ENCODE data around the gene TTC39B.

TTC39B gene

GRCh38 chr9:15136646-15137045 lies 170.4 kb downstream of the TTC39B start:
- Histone ChIP-seq H3K27me3 (replicated peaks; ENCODE audit: insufficient read depth, low read length) (no peaks in the 10 kb centered on the region), H3K4me2 (ENCODE audit: low read depth, low read length) (no peak overlapping the region), H3K27ac (ENCODE audit: low read length) (no peak overlapping the region), H4K20me1 (ENCODE audit: insufficient read depth, low read length) (no peaks in the 10 kb centered on the region), H3K79me2 (ENCODE audit: low read length) (no peaks in the 10 kb centered on the region), H2AFZ (ENCODE audit: low read length) (no peak overlapping the region), H3F3A (ENCODE audit: insufficient read depth, low read length) (no peaks in the 10 kb centered on the region), H3K9ac (ENCODE audit: low read length) (no peak overlapping the region), H3K4me3 (ENCODE audit: low read length) (no peak overlapping the region), H3K9me2 (replicated peaks; ENCODE audit: insufficient read depth, low read length) (no peaks in the 10 kb centered on the region), H3K9me3 (replicated peaks; ENCODE audit: insufficient read depth, low read length) (no peaks in the 10 kb centered on the region), H3K4me1 (ENCODE audit: low read length) (no peaks in the 10 kb centered on the region), H3K36me3 (replicated peaks; ENCODE audit: insufficient read depth, low read length) (no peaks in the 10 kb centered on the region)
- TF ChIP-seq, protein P1, sequence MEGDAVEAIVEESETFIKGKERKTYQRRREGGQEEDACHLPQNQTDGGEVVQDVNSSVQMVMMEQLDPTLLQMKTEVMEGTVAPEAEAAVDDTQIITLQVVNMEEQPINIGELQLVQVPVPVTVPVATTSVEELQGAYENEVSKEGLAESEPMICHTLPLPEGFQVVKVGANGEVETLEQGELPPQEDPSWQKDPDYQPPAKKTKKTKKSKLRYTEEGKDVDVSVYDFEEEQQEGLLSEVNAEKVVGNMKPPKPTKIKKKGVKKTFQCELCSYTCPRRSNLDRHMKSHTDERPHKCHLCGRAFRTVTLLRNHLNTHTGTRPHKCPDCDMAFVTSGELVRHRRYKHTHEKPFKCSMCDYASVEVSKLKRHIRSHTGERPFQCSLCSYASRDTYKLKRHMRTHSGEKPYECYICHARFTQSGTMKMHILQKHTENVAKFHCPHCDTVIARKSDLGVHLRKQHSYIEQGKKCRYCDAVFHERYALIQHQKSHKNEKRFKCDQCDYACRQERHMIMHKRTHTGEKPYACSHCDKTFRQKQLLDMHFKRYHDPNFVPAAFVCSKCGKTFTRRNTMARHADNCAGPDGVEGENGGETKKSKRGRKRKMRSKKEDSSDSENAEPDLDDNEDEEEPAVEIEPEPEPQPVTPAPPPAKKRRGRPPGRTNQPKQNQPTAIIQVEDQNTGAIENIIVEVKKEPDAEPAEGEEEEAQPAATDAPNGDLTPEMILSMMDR (IDR thresholded peaks at IDR 0.05; ENCODE audit: low read length) = no peak
- TF ChIP-seq EZH2phosphoT487 (IDR thresholded peaks at IDR 0.05; ENCODE audit: low read length) (no peak), EZH2 (optimal IDR thresholded peaks at IDR 0.05; ENCODE audit: low read depth, low read length) (no peak)
- DNase-seq = peak; percentile 7

- H3K9me2 ChIP-seq (replicated peaks; ENCODE audit: insufficient read depth, low read length) = no peaks in the 10 kb centered on the region
- peak overlapping the region; percentile 58 for H2AFZ ChIP-seq (ENCODE audit: low read length)
- no peaks in the 10 kb centered on the region for H4K20me1 ChIP-seq (ENCODE audit: insufficient read depth, low read length)
- H3K79me2 ChIP-seq (ENCODE audit: low read length) = no peaks in the 10 kb centered on the region
- H3K9ac ChIP-seq (ENCODE audit: low read length) = no peak overlapping the region
- no peaks in the 10 kb centered on the region for H3K27me3 ChIP-seq (replicated peaks; ENCODE audit: insufficient read depth, low read length)
- H3K4me1 ChIP-seq (ENCODE audit: low read length) = no peaks in the 10 kb centered on the region
- peak; percentile 42 for DNase-seq
- H3K4me2 ChIP-seq (ENCODE audit: low read depth, low read length) = peak overlapping the region; percentile 9; the same call in 1 of the 2 replicates
- no peak overlapping the region for H3K27ac ChIP-seq (ENCODE audit: low read length)
- no peak overlapping the region for H3K4me3 ChIP-seq (ENCODE audit: low read length)
- no peaks in the 10 kb centered on the region for H3K9me3 ChIP-seq (replicated peaks; ENCODE audit: insufficient read depth, low read length)
- TF ChIP-seq, protein P1 (IDR thresholded peaks at IDR 0.05; ENCODE audit: low read length) = peak; percentile 64
- TF ChIP-seq EZH2 (optimal IDR thresholded peaks at IDR 0.05; ENCODE audit: low read depth, low read length) (no peak), EZH2phosphoT487 (IDR thresholded peaks at IDR 0.05; ENCODE audit: low read length) (no peak)
- no peaks in the 10 kb centered on the region for H3F3A ChIP-seq (ENCODE audit: insufficient read depth, low read length)
- no peaks in the 10 kb centered on the region for H3K36me3 ChIP-seq (replicated peaks; ENCODE audit: insufficient read depth, low read length)
Measured at GRCh38 chr9:15135164-15135792, 171.7 kb downstream of the TTC39B start.

- H3K9ac ChIP-seq (ENCODE audit: low read length) = no peak overlapping the region
- H3K9me3 ChIP-seq (replicated peaks; ENCODE audit: insufficient read depth, low read length) = no peaks in the 10 kb centered on the region
- no peaks in the 10 kb centered on the region for H3K79me2 ChIP-seq (ENCODE audit: low read length)
- H3K36me3 ChIP-seq (replicated peaks; ENCODE audit: insufficient read depth, low read length) = no peaks in the 10 kb centered on the region
- no peak overlapping the region for H2AFZ ChIP-seq (ENCODE audit: low read length)
- no peaks in the 10 kb centered on the region for H3K27me3 ChIP-seq (replicated peaks; ENCODE audit: insufficient read depth, low read length)
- TF ChIP-seq EZH2phosphoT487 (IDR thresholded peaks at IDR 0.05; ENCODE audit: low read length) = no peak
- no peak for TF ChIP-seq EZH2 (optimal IDR thresholded peaks at IDR 0.05; ENCODE audit: low read depth, low read length)
- TF ChIP-seq, protein P1 (IDR thresholded peaks at IDR 0.05; ENCODE audit: low read length) = no peak
- H3K4me2 ChIP-seq (ENCODE audit: low read depth, low read length) = no peak overlapping the region
- DNase-seq = no peak
- no peaks in the 10 kb centered on the region for H3K4me1 ChIP-seq (ENCODE audit: low read length)
- no peak overlapping the region for H3K4me3 ChIP-seq (ENCODE audit: low read length)
- no peak overlapping the region for H3K27ac ChIP-seq (ENCODE audit: low read length)
- no peaks in the 10 kb centered on the region for H3K9me2 ChIP-seq (replicated peaks; ENCODE audit: insufficient read depth, low read length)
- H3F3A ChIP-seq (ENCODE audit: insufficient read depth, low read length) = no peaks in the 10 kb centered on the region
- no peaks in the 10 kb centered on the region for H4K20me1 ChIP-seq (ENCODE audit: insufficient read depth, low read length)
Measured at GRCh38 chr9:15133488-15133887, 173.5 kb downstream of the TTC39B start.

Measured in MM.1S (cell line).